OCI-LY1 (cell line): Measurements from ENCODE around the gene CFAP99.

Experiments used
- H2AFZ ChIP-seq: fragments of 200-600 bp; sonication (generic), shearing (Covaris generic); 2 replicates; pipeline ENCODE4 v1.6.0; 2014; ENCODE audit warnings: antibody characterized with exemption, mild to moderate bottlenecking, low read length
- H3F3A ChIP-seq: fragments of 200-600 bp; sonication (generic), shearing (Covaris generic); 2 replicates; pipeline ENCODE4 v1.6.0; 2014; ENCODE audit warnings: mild to moderate bottlenecking, antibody characterized with exemption, low read length, moderate library complexity; ENCODE audit not compliant: insufficient read depth
- H3K27ac ChIP-seq: fragments of 200-600 bp; sonication (generic); 2 replicates; pipeline ENCODE4 v1.5.1; 2014; ENCODE audit warnings: low read length, mixed run types, mild to moderate bottlenecking, low read depth; ENCODE audit not compliant: poor library complexity, severe bottlenecking
- H3K27me3 ChIP-seq: fragments of 200-600 bp; sonication (generic); 2 replicates; pipeline ENCODE4 v1.6.0; 2014; ENCODE audit warnings: antibody characterized with exemption, mild to moderate bottlenecking, low read length, moderate library complexity; ENCODE audit not compliant: insufficient read depth
- H3K36me3 ChIP-seq: fragments of 200-600 bp; sonication (generic); 2 replicates; pipeline ENCODE4 v1.6.1; 2014; ENCODE audit warnings: mild to moderate bottlenecking, antibody characterized with exemption, low read length, moderate library complexity, mixed read lengths; ENCODE audit not compliant: insufficient read depth
- H3K4me1 ChIP-seq: fragments of 200-600 bp; sonication (generic); 2 replicates; pipeline ENCODE4 v1.5.1; 2014; ENCODE audit warnings: mild to moderate bottlenecking, low read length, moderate library complexity; ENCODE audit not compliant: insufficient read depth, severe bottlenecking
- H3K4me2 ChIP-seq: fragments of 200-600 bp; sonication (generic), shearing (Covaris generic); 2 replicates; pipeline ENCODE4 v1.6.1; 2014; ENCODE audit warnings: low read length
- H3K4me3 ChIP-seq: fragments of 200-600 bp; sonication (generic); 2 replicates; pipeline ENCODE4 v1.5.1; 2014; ENCODE audit warnings: low read length, low read depth, mild to moderate bottlenecking, mixed read lengths; ENCODE audit not compliant: poor library complexity, severe bottlenecking
- H3K79me2 ChIP-seq: fragments of 200-600 bp; shearing (Covaris generic); 2 replicates; pipeline ENCODE4 v1.6.1; 2016; ENCODE audit warnings: mixed run types, low read length, mixed read lengths; ENCODE audit not compliant: insufficient read depth
- H3K9ac ChIP-seq: fragments of 200-600 bp; sonication (generic), shearing (Covaris generic); 2 replicates; pipeline ENCODE4 v1.6.1; 2014; ENCODE audit warnings: mild to moderate bottlenecking, low read length, mixed read lengths
- H3K9me2 ChIP-seq: fragments of 200-600 bp; sonication (generic), shearing (Covaris generic); 2 replicates; pipeline ENCODE4 v1.6.1; 2014; ENCODE audit warnings: low read depth, mild to moderate bottlenecking, low read length, mixed read lengths
- H3K9me3 ChIP-seq: fragments of 200-600 bp; shearing (Covaris generic); 2 replicates; pipeline ENCODE4 v1.6.1; 2014; ENCODE audit warnings: low read length, mixed read lengths
- H4K20me1 ChIP-seq: fragments of 200-600 bp; sonication (generic), shearing (Covaris generic); 2 replicates; pipeline ENCODE4 v1.6.0; 2016; ENCODE audit warnings: mild to moderate bottlenecking, low read length; ENCODE audit not compliant: insufficient read depth
- CTCF ChIP-seq: fragments of 200-600 bp; sonication (generic), shearing (Covaris generic); IDR thresholded peaks from 2 replicates; pipeline ENCODE4 v1.5.1; 2017; ENCODE audit warnings: mild to moderate bottlenecking, antibody characterized with exemption, low read length, moderate library complexity, mixed read lengths
- EZH2 ChIP-seq: fragments of 200-600 bp; sonication (generic), shearing (Covaris generic); IDR thresholded peaks from 2 replicates; pipeline ENCODE4 v1.8.0; 2017; ENCODE audit warnings: borderline replicate concordance, mixed run types, mild to moderate bottlenecking, antibody characterized with exemption, low read length, moderate library complexity, mixed read lengths

The CFAP99 gene

DNA sequence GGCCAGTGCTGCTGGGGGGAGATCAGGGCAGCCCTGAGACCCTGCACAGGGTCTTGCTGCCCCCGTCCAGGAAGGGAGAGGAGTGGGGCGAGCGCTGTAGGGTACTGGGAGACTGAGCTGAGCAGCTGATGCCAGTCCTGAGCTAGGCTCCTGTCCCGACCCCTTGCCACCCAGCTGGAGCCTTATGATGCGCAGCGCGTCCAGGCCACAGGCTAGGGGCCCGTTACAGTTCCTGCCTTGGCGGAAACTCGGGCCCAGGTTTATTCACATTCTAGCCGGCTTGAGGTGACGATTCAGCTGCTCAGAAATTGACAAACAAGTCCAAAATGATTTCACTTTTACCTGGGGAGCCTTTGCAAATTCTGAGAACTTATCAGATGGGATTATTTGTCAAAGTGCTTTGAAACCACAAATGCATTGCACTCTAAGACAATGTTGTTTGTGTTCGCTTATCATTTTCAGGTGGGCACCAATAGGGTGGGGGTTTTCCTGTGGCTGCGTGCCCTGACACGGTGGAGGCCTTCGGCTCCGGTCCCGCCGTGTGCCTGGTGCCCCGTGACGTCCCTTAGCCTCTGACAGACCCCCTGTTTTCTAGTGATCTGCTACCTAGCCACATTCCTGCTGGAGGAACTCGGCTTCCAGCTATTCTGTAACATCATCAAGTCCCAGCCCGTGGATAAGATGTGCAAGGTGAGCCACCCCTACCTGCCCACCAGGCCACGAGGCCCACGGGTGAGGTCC, 18.9 kb downstream of the CFAP99 start:
- Histone ChIP-seq H3K9me2 (no peaks in the 10 kb centered on the region), H4K20me1 (no peaks in the 10 kb centered on the region), H3F3A (no peaks in the 10 kb centered on the region), H3K27me3 (no peaks in the 10 kb centered on the region), H2AFZ (no peak overlapping the region), H3K4me1 (peaks cover 3% of the 10 kb centered on the region), H3K79me2 (no peaks in the 10 kb centered on the region), H3K9ac (no peak overlapping the region), H3K4me2 (no peak overlapping the region), H3K36me3 (no peaks in the 10 kb centered on the region), H3K4me3 (no peak overlapping the region), H3K9me3 (no peaks in the 10 kb centered on the region), H3K27ac (no peak overlapping the region)
- TF ChIP-seq CTCF (no peak), EZH2 (no peak)

DNA sequence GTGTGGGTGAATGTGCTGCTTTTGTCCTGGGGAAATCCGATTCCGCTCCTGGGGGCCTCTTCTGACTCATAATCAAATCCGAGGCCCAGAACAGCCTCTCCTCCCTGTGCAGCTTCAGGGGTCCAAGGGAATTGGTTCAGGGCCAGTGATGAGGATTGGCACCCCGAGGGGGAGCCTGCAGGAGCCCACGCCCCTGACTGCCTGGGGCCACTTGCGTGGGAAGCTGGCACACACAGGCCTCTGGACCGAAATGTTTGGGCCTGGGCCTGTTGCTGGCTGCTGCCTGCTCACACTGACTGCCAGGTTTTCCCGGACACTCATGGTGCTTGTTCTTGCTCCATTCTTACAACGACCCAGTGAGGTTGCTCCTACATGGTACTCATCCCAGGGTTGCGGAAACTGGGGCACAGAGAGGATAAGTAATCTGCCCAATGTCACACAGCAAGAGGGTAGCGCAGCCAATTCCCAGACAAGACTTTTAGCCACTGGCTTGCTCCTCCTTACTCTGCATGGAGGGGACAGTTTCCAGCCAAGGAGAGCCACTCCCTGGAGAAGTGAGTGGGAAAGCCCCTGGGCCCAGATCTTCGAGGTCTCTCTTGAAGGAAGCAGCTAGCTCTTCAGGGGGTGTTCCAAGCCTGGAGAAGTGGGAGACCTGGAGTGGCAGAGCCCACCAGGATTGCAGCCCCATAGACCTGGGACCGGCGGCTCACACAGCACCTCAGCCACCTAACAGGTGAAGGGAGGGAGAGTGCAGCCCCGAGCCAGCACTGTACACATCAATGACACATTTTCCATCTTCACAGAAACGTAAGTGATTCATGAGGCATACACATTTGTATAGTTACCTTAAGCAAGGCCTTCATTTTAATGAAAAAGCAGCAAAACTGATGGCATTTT, 20.3 kb downstream of the CFAP99 start:
- H3K27me3 ChIP-seq: no peaks in the 10 kb centered on the region
- TF ChIP-seq CTCF: no peak
- TF ChIP-seq EZH2: no peak
- H3K79me2 ChIP-seq: no peaks in the 10 kb centered on the region
- no peaks in the 10 kb centered on the region for H3K36me3 ChIP-seq
- no peaks in the 10 kb centered on the region for H3K9me2 ChIP-seq
- no peak overlapping the region for H3K4me2 ChIP-seq
- no peaks in the 10 kb centered on the region for H4K20me1 ChIP-seq
- H3F3A ChIP-seq: no peaks in the 10 kb centered on the region
- H2AFZ ChIP-seq: no peak overlapping the region
- H3K9me3 ChIP-seq: no peaks in the 10 kb centered on the region
- peaks cover 3% of the 10 kb centered on the region for H3K4me1 ChIP-seq
- no peak overlapping the region for H3K27ac ChIP-seq
- H3K4me3 ChIP-seq: no peak overlapping the region
- H3K9ac ChIP-seq: no peak overlapping the region

- Histone ChIP-seq H3F3A (no peaks in the 10 kb centered on the region), H3K9me2 (no peaks in the 10 kb centered on the region), H3K79me2 (no peaks in the 10 kb centered on the region), H3K9me3 (no peaks in the 10 kb centered on the region), H3K4me3 (no peak overlapping the region), H3K4me1 (peaks cover 3% of the 10 kb centered on the region), H4K20me1 (no peaks in the 10 kb centered on the region), H3K36me3 (no peaks in the 10 kb centered on the region), H3K27me3 (no peaks in the 10 kb centered on the region), H3K9ac (no peak overlapping the region), H2AFZ (no peak overlapping the region), H3K4me2 (peak overlapping the region; percentile 35; the same call in 1 of the 2 replicates), H3K27ac (no peak overlapping the region)
- TF ChIP-seq EZH2: no peak
- peak; percentile 91 for TF ChIP-seq CTCF
Observed at GRCh38 chr4:2441393-2442174, 22.8 kb downstream of the CFAP99 start.
